RPMI7951 (cell line): ENCODE measurements around the gene PNPLA7. TPM values are rescaled to one million over a fixed set of nuclear protein-coding genes. Genes with fewer than 3 reads are reported as not detected.
A peak's percentile ranks its signal among the peaks of the same experiment; 100 is the strongest.

ENCODE experiments used
- DNase-seq: peaks from one replicate; pipeline ENCODE4 v3.0.0-alpha.2; 2012; ENCODE audit warnings: low read depth
- total RNA-seq: library from RNA; depleted of rRNA; stranded (reverse); fragments of >200 nt; shearing (Covaris generic); gene quantifications from 2 replicates; pipeline ENCODE4 v1.2.3, GENCODE V29; 2014

Gene PNPLA7
- total RNA-seq, 1 experiment from 2014 or later: not detected

DNA sequence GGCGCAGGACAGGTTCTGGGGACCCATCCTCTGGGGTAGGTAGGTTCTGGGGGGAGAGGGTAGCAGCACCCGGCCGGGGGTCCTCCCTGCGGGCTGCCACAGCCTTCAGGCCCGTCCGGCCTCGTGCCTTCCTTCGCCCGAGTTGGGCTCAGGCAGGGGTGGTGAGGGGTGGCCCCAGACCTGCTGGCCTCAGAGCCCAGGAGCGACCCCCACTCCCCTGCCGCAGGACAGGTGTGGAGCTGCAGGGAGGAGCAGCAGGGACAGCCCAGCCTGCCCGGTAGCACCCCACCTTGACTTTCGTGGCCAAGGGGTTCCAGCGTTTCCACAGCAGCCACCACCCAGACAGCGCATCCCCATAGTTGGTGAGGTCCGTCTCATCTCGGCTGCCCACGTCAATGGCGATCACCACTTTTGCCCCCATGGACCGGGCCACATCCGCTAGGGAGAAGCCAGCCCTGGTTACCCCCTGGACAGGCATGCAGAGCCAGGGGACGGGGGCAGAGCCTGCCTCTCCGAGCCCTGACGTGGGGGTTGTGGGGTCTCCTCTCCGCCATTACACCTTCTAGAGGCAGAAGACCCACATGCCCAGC lies 87.7 kb downstream of the PNPLA7 start:
- no peak for DNase-seq

DNA sequence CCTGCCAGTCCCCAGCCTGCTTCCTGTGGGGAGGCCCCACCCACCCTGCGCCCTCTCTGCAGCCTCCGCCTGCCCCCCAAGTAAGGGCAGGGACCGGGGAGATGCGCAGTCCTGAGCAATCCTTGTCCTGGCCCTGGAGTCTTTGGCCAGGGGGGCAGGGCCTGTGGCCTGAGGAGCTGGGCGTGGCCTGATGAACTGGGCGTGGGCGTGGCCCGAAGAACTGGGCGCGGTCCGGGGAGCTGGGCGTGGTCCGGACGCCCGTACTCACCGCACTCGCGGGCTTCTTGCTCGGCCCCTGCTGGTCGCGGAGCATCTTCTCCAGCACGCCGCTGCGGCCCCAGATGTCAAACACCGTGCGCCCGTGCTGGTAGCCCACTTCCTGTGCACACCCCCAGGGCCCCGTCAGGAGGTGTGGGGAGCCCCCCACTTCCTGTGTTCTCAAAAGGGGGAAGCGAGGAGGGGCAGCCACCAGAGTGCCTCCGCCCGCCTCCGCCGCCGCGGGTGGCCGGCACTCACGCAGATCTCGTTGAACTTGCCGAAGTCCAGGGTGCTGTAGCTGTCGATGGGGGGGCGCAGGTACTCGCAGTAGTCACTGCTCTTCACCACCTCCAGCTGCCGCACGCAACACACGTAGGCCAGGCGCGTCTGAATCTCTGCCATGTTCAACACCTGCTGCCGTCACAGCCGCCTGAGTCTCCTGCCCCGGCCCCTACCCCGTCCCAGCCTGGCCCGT lies 88.4 kb downstream of the PNPLA7 start:
- DNase-seq: no peak

DNA sequence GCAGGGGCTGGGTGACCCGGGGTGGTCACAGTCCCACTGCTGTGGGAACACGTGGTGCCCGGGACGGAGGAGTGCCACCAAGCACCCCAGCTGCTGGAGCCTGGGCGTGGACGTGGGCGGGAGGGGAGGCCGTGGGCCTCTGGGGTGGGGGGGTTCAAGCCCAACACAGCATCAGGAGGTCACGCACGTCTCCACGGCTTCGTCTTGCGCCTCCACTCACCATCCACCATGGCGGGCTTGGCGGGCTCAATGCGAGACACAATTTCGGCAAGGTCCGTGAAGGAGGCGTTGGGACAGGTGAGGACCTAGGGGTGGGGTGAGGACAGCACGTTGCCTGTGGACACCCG lies 88.9 kb downstream of the PNPLA7 start:
- no peak for DNase-seq

DNA sequence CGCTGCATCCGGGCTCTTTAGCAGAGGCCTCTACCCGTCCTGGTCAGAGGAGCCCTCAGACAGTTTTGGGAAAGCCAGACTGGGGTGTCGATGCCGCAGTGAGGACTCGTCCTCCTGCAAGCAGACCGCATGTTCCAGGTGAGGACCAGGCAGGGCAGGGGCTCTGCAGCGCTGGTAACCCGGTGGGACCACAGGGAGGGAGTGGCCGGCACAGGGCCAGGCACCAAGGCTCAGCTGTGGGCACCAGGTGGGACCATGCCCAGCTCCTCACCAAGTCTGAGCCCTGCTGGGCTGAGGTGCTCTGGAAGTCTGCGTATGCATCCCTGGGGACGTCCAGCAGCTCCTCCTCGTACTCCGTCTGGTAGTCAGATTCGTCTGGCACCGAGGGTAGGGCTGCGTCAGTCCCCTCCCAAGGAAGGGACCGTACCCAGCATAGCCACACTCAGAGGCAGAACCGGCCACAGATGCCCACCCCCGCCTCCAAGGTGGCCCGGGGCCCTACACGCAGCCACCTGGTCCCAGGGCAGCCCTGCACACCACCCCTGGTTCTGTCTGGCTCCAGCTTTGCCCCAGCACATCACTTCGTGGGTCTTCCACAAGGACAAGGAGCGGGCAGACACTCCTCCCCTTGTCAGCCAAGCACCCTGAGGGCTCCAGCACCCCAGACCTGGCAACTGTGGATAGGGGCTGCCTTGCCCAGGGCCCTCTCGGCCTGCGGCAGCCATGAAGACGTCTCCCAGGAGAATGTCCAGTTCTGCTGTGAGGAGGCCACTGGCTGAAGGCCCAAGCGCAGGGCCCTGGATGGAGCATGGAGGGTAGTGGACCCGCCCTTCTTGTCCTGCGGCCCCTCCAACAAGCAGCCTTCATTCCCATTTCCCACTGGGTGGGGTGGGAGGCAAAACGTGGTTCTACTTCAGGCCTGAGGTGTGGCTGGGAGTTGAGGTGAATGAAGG lies 89.6 kb downstream of the PNPLA7 start:
- no peak for DNase-seq

DNA sequence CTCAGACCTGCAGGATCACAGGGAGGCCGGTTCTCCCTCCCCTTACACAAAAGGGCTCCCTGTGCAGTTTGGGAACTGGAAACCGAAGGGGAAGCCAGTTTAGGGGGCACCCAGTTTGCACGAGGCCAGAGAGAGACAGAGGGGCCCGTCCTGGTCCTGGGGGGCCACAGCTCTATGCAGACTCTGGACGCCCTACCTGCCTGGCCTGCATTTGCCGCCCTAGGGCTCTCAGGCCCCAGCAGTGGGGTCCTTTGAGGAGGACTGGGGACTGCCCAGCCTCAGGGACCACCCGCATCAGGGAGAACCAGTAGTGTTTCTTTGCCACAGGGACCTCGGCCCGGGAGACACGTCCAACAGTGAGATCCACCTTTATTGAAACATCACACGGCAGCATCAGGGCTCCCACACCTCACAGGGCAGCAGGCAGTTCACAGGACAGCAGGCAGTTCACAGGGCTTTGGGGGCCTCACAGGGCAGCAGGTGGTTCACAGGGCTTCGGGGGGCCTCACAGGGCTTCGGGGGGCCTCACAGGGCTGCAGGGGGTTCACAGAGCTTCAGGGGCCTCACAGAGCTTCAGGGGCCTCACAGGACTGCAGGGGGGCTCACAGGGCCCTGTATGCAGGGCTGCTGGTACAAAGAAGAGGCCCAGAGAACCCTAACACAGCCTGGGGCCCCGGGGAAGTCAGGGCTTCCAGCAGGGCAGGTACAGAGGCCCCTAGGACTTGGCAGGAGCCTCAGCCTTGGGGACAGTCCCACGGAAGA lies 90.4 kb downstream of the PNPLA7 start:
- DNase-seq: no peak

DNA sequence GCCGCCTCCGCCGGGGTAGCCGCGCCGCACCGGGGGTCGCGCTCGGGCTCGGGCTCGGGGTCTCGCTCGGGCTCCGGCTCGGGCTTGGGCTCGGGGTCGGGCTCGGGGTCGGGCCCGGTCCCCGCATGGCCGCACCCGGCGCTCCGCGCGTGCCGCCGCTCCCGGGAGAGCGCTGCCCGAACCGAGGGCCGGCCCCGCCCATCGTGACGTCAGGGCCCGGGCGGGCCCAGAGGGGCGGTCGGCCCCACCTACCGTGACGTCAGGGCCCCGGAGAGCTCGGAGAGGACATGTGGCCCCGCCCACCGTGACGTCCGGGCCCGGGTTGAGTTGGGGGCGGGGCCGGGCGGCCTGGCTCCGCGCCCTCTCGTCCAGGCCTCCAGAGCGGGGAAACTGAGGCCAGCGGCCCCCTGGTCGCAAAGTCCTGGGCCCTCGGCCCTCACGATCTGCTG lies 91.0 kb downstream of the PNPLA7 start, which contains the start of gene NSMF:
TSS of gene NSMF (minus strand) at position 183 of the 449 bp plus-strand sequence. CDS start 232 bp downstream, outside the sequence.
- DNase-seq: peak; percentile 83

DNA sequence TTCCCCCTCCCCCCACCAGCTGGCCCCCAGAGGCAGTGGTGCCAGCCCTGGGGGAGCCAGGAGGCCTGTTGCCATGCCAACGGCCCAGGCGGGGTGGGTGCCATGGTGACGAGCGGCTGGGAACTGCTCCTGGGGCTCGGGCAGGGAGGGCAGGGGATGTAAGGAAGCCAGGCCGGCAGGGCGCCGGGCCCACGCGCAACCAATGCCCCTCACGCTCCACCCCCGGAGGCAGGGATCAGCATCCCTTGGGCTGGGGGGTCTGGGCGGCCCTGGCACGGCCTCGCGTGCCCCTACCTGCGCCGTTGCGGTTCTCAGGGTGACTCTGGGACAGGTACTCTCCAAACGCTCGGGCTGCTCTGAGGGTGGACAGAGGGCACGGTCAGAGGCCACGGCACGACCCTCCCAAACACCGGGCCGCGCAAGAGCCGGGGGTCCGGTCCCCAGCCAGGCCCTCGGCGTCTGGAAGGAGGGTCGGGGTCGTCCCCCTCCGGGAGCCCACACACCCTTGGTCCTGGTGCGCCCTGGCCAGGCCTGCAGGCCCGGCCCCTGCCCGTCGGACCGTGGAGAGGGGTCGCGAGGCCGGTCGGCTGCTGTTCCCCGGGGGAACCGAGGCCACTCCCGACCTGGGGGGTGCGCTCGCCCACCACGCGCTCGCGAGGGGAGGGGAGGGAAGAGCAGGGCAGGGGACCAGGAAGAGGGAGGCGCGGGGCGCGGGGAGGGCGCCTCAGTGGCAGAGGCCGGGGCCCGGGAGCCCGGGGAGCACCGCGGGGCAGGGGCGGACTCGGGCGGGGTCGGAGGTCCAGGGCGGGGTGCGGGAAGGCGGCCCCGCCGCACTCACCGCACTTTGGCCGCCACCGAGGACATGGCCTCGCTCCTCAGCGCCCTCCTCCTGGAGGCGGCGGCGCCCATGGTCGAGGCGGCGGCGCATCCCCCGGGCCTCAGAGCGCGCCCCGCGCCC lies 91.7 kb downstream of the PNPLA7 start:
- peak; percentile 13 for DNase-seq

DNA sequence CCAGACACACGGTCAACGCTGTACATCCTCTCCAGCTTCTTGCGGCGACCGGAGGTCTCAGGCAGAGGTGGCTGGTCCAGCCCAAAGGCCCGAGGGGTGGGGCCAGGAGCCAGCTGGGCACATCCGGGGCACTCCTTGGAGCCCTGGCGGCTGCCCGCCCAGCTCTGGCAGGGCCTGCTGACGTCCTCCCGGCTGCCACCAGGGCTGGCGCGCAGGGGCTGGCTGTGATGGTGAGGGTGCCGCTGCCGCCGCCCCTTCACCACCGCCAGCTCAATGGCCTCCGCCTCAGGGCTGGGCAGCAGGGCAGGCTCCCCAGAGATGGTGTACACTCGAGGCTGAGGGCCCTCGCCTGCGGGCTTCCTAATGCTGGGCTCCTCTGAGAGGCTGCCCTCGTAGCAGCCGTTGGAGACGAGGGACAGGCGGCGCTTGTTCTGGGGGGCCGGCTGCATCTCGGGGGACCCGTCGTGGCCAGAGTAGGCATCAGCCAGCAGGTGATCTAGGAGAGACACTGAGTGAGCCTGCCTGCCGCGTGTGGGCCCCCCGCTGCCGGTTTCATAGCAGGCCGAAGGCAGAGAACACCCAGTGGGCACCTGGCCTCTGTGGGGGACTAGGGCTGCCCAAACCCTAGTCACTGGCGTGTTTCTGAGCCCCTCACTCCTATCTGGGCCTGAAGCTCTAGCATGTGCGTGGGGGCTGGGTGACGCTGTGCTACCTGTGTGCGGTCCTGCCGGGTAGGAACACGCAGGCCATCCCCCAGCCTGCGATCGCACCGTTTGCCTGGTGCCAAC lies 92.6 kb downstream of the PNPLA7 start:
- no peak for DNase-seq

DNA sequence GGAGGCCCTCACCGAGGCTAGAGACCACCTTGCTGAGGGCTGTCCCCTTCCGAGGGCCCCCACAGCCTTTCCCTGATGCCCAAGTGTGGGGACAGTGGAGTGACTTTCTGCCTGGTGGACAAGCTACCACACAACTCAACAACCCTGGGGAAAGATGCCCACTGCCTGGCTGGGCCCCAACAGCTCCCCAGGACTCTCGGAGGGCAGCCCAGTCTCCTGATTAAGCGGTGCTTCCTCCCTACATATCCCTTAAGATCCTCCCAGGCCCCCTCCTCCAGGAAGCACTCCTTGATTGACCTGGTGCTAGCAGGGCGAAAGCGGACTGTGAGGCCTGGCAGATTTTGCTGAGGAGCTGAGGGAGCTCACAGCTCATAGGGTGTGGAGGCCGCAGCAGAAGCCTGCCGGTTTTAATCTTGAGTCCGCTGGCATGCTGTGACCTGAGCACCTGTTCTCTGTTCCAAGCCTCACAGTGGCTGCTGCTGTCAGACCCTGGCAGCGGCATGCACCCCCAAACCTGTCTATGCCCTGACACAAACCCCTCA lies 93.3 kb downstream of the PNPLA7 start:
- no peak for DNase-seq

DNA sequence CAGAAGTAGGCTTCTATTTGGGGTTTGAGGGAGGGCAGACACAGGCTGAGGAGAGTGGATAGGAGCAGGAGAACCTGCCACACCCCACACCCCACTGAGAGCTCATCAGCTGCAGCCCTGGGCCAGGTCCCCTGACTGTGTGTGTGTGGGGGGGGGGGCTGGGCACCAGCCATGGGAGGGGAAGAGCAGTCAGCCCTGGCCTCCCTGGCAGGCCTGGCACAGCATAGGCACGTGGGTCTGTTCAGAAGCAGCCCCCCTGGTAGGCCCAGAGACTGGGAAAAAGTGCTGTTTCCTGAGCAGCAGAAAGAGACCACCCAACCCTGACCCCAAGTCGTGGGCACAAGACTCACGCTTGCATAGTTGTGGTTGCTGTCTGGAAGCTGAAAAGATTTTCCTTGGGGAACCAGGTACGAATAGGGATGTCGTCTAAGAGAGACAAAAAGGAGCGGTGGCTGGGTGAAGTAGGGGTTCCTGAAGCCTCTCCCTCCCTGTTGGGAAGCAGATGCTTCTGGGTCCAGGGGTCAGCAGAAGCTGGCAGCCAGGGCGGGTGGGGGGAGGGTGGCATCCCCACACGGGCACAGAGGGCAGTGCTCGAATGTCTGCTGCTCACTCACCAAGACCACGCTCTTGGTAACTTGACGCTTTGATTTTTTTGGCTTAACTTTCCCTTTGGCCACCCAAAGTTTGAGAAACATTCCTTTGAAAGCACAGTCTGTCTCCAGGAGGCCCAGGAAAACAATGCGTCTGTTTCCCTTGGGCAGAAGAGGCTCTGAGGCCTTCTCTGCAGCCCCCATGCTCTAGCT lies 93.9 kb downstream of the PNPLA7 start:
- DNase-seq: no peak

DNA sequence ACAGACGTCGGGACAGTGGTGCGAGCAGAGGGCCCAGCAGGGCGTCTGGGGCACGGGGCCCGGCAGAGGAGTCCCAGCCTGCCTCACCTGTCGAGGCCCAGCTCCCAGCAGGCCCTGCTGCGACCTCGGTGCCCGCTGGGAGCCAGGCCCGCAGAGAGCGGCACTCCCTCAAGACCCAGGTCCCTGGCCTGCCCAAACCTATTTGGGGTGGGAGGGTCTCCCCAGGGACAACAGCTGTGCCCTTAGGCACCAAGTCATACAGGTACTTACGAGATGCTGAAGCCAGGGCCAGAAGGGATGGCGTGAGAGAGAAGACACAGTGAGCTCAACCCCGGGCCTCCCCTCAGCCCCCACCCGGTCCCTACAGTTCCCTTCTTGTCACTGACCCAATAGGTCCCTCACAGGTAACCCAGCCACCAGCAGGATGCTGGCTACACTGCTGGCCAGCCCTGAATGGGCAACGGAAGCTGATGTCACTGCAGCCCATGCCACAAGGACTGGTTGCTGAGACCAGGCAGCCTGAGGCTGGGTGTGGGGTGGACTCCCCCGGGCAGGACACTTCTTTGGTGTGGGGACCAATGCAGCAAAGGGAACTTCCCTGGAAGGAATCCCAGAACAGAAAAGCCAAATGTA lies 94.7 kb downstream of the PNPLA7 start:
- DNase-seq: no peak

DNA sequence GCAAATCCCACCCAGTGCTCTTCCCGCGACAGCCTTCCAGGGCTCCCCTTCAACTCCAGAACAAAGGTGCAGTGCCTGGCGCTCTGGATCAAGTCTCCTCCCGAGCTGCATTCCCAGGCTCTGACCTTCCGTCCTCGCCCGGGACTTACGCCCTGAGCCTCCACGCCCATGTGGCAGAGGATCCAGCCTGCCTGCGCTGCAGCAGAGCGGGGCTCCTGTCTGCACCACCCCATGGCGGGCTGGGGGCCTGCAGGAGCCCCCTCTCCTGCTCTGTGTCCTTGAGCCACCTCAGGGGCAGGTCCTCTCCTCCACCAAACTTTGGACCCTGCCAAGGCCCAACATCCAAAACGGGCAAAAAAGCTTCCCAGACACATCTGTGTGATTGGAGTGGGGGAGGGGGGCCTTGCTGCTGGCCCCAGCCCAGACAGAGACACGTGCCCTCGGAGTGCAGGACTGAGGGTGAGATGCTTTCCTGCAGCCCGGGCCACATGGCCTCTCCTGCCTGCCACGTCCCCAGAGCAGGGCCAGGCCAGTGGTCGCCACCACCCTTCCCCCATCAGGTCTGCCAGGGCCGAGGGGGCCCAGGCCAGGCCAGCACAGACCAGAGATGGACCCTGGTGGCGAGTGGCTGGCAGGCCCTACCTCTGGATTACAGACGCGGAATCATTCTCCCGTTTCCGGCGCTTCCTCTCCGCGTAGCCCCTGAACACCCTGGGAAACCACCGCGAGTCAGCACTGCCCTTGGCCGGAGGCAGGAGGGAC lies 95.4 kb downstream of the PNPLA7 start:
- no peak for DNase-seq

DNA sequence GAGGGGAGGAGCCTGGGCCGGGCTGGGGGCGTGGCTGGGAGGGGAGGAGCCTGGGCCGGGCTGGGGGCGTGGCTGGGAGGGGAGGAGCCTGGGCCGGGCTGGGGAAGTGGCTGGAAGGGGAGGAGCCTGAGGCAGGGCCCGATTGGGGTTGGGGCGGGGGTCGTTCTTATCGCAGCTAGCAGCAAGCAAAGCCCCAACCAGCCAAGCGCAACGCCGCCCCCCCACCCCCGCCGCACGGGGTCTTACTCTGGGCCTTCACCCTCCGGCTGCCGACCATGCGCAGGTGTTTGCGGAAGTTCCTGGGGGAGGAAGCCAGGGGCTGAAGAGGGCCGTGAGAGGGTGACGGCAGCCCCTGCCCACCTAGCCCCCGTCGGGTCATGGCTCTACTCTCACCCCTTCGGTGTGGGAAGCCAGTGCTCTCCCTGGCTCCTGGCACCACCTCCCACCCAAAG lies 96.0 kb downstream of the PNPLA7 start:
- DNase-seq: no peak

DNA sequence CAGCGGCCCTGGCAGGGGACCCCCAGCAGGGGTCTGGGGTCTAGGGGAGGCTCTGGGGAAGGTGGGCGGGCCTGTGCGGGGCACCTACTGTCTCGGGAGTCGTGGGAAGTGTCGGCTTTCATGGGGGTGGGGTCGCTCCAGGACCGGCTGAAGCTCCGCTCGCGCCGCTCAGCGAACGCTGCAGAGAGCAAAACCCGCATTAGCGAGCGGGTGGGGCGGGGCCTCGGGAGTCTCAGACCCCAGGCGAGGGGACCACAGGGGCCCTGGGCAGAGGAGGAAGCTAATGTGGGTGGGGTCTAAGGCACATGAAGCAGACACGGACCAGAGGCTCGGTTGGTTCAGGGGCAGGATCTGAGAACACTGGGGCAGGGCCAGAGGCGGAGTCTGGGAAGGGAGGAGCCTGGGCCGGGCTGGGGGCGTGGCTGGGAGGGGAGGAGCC lies 96.5 kb downstream of the PNPLA7 start:
- no peak for DNase-seq

DNA sequence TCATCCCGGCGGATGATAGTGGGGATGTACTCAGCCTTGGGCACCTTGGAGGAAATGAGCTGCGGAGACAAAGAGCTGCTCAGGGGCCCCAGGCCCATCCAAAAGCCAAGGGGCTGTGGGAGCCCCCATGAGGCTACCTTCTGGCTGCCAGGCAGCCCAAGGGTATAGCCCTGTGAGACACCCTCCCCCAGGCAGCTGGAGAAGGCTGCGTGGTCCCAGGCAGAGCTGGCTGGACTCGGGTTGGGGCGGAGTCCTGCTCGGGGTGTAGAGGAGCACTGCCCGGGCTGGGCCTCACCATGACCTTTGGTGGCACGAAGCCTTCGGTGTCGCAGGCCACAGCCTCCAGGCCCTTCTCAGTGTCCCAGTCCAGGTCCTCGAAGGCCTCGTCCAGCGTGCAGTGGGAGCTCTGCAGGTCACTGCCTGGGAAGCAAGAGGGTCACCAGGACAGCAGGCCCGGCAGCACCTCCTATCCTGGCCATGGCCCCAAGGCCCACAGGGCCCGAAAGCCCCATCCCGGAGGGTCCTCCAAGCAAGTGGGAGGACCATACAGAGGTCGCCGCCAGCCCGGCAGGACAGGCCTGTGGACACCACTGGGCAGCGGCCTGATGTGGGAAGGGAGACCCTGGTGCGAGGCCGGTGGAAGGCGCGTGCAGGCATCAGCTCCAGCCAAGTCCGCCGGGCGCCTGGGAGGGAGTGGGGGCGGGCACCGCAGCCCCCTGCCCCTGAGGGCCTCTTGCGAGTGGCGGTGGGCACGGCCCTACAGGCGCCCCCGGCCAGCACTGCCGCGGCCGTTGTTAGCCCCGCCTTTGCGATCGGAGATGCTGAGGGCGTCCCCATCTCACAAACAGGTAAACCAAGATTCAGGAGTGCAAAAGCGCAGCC lies 97.2 kb downstream of the PNPLA7 start:
- no peak for DNase-seq
